Stimulated activated CD4-positive, alpha-beta T cell treated with anti-CD3 and anti-CD28 coated beads, Interleukin-1b, Interleukin-23, amount 100 ng/mL, for 4 hours (primary cell): ENCODE results near the gene SMIM44.
"Not testable (repeated sequence)": the region's sequence is repeated elsewhere in the genome, so short reads cannot be mapped to it uniquely, and the experiment has no call there.

Experiments used
- DNase-seq, 2 donors: peaks; one replicate each; pipeline ENCODE4 v3.0.0-alpha.2; 2020; ENCODE audit warnings: low read depth in 2 of 2

Gene SMIM44

GRCh38 chr19:3457528-3458228, 25.6 kb downstream of the SMIM44 start:
- DNase-seq: no peak

DNA sequence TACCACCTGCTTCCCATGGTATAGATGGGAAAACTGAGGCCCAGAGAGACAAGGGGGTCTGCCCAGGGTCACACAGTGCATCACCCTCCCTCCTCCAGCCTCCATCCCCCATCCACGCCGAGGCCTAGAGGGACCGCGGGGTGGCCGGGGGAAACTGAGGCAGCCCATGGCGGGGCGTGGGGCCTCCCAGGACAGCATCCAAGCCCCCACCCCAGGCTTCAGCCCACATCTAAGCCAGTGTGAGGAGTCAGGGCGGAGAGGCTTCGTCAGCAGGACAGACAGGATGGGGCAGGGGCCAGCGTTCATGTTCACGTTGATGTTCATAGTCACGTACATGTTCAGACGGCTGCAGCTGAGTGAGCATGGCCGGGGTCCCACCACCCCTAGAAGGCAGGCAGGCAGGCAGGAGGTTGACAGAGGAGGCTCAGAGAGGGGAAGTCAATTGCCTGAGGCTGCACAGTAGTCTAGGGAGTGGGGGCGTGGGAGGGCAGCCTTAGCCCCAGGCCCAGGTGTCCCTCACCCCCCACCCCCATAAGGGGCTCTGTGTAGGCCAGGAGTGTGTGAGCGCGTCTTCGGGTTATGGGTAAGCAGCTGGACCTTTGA, 26.2 kb downstream of the SMIM44 start:
- DNase-seq: no peak

GRCh38 chr19:3455960-3456601, 27.2 kb downstream of the SMIM44 start:
- no peak for DNase-seq

GRCh38 chr19:3455393-3455955, 27.8 kb downstream of the SMIM44 start:
- DNase-seq: no peak

DNA sequence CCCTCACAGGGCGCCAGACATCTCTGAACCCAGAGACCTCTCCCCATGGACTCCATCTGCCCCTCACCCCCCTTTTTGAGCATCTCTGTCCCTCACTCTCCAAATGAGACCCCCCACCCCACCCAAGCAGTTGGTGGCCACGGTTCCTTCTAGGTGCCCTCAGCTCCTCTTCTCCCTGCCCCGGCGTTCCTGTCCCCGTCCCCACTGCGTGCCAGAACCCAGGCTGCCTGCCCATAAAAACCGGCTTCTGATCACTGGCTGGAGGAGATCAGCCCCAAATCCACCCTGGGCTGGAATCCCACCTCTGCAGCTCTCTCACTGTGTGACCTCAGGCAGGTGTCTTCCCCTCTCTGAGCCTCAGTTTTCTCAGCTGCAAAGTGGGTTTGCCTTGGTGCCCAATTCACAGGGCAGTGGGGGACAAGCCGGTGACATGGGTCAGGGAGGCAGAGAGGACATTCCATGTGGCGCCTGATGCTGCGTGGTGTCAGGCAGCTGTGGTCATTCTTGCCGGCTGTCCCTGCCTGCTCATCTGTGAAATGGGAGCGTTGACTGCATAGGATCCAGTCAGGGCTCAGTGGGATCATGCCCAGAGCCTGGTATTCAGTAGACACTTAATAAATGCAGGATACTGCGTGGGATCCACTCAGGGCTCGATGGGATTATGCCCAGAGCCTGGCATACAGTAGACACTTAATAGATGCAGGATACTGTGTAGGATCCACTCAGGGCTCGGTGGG, 28.4 kb downstream of the SMIM44 start:
- DNase-seq: no peak

DNA sequence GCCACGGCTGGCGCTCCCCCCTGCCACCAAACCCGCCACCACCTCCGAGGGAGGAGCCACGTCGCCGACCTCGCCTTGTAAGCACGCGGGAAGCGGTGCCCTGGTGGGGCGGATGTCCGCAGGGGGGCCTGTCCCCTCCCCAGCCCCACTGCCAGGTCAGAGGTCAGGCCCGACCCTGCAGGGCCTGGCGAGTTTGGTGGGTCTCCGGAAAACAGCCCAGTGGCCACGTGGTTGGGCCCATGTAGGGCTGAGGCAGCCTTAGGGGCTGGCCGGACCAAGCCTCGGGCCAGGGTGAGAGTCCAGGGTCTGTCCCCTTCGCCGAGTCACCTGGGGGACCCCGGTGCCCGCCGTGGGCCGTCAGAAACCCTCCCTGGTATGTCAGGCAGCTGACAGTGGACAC, 29.4 kb downstream of the SMIM44 start:
- no peak for DNase-seq

DNA sequence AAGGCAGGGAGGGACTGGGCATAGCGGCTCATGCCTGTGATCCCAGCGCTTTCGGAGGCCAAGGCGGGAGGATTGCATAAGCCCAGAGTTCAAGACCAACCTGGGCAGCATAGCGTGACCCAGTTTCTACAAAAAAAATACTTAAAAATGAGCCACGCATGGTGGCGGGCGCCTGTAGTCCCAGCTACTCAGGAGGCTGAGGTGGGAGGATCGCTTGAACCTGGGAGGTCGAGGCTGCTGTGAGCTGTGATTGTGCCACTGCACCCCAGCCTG, 30.4 kb downstream of the SMIM44 start:
- not testable (repeated sequence) for DNase-seq

DNA sequence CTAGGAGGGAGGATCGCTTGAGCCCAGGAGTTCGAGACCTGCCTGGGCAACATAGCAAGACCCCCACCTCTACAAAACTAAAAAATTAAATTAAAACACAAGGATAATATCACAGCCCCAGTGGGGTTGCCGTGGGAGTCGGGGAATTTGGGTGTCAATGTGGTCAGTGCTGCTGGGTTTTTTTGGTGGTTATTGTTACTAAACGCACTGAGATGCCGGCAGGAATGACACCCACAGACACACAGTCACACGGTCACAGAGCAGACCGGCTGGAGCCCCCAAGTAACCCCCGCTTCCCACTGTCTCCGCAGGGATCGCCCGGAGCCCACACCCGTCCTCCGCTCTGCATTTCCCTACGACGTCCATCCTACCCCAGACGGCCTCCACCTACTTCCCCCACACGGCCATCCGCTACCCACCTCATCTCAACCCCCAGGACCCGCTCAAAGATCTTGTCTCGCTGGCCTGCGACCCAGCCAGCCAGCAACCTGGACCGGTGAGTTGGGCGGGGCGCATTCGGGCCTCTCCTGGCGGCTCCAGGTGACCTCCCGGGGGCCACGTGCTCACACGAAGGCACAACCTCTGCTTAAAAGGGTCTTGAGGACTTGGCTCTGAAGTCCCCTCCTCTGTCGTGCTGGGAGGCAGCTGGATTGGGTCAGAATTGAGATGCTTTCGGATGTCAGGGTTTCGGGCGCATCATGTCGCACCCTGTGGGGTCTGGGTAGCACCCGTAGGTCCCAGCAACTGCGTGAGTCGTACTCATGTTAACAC, 30.9 kb downstream of the SMIM44 start:
- DNase-seq: no peak

DNA sequence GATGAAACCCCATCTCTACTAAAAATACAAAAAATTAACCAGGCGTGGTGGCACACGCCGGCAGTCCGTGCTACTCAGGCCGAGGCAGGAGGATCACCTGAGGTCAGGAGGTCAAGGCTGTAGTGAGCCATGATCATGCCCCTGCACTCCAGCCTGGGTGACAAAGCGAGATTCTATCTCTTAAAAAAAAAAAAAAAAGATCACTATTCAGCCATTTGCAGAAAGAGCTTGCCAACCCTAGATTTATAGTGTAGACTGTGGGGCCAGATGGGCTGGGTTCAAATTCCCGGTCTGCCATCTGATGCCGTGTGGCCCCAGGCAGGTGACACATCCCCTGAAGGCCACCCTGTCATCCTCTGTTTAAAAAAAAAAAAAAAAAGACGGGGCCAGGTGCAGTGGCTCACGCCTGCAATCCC, 31.8 kb downstream of the SMIM44 start:
- no peak for DNase-seq

DNA sequence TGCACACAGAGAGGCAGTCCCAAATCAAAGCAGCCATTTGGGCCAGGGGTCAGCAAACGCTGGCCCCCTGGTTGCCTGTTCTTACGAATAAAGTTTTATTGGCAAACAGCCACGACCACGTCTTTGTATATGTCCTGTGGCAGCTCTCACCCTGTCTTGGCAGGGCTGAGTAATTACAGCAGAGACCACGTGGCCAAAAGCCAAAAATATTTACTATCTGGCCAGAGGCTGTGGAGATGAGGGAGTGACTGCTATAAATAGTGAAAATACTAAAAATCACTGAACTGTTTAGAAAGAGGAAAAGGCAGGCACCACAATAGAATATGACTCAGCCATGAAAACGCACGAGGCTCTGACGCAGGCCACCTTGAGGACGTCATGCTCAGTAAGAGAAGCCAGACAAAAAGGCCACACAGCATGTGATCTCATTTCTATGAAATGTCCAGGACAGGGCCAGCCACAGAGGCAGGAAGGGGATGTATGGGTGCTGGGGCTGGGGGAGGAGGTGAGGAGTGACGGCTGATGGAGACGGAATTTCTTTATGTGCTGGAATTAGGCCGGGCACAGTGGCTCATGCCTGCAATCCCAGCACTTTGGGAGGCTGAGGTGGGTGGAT, 32.3 kb downstream of the SMIM44 start:
- DNase-seq: no peak

- no peak for DNase-seq
These were observed 34.5 kb downstream of the SMIM44 start for GRCh38 chr19:3448616-3449334.

- DNase-seq: not testable (repeated sequence)
These were observed 36.6 kb downstream of the SMIM44 start for GRCh38 chr19:3446657-3447056.

DNA sequence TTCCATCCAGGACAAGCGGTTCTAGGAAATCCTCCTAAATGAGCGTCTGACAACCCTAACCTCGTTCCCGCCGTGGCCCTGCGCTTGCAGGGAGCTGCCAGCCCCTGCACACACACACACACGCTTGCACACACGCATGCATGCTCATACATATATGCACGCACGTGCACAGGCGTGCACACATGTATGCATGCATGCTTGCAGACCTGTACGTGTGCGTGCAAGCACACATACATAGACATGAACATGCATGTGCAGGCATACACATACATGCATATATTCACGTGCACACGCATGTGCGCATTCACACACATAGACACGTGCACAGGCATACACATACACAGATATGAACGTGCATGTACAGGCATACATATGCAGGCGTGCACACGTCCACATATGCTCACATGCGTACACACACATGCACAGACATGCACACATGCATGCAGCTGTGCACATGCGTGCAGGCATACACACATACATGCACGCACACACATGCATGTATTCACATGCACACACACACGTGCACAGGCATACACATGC, 38.5 kb downstream of the SMIM44 start:
- no peak for DNase-seq

DNA sequence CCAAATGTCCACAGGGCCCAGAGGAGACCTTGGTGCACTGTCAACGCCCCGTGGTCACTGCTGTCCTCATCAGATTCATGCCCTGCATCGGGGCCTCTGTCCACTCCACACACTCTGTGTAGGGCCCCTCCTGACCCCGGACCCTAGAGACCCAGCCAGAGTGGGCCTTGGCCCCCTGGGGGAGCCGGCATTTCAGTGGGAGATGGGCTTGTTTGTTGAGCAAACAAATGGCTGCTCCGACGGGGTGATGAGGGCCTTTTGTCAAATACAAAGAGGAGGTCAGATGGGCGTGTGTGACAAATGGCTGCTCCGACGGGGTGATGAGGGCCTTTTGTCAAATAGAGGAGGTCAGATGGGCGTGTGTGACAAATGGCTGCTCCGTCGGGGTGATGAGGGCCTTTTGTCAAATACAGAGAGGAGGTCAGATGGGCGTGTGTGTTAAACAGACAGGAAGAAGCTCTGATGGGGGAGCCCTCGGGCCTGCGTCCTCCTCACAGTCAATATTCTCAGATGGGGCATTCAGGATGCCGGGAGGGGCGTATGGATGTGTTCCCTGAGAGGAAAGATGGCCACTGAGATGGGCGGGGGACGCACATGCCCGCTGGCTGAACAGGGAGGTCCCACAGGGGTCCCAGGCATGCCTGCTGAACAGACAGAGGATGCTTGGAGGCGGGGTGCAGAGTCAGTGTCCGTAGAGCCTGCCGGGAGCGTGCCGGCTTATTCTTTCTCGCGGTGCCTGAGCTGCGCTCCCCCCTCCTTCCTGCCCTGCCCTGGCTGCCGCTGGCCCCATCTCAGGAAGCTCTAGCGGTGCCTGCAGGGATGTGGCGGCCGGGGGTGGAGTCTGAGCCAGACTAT, 39.2 kb downstream of the SMIM44 start:
- no peak for DNase-seq

DNA sequence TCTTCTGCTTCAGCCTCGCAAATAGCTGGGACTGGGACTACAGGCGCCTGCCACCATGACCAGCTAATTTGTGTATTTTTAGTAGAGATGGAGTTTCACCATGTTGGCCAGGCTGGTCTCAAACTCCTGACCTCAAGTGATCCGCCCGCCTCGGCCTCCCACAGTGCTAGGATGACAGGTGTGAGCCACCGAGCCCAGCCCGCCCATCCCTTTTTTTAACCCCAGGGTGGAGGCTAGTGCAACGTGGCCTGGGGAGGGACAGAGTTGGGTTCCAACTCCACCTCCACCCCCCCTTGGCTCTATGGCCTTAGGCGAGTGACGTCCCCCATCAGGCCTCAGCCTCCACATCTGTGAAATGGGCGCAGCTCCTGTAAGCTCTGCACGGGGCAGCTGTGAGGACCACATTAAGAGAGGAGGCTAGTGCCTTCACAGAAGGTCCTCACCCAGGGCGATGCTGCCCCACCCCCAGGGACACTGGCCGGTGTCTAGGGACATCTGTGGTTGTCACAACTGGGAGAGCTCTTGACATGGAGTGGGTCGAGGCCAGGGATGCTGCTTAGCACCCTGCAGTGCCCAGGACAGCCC, 40.7 kb downstream of the SMIM44 start:
- no peak for DNase-seq

DNA sequence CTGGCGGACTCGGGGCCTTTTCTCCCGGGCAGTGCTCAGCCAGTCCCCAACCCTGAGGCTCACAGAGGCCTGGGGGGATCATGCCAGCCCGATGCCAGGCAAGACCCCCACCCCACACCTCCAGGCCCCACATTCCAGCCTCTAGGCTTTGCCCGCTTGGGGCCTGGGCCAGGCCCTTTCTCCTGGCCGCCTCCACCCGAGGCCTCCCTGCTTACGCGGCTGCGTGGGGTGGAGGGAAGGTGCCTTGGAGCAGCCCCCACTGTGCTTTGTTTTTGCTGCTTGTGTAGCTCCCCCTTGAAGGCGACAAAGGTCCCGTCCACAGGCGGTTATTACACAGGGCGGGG, 41.3 kb downstream of the SMIM44 start:
- DNase-seq: no peak

DNA sequence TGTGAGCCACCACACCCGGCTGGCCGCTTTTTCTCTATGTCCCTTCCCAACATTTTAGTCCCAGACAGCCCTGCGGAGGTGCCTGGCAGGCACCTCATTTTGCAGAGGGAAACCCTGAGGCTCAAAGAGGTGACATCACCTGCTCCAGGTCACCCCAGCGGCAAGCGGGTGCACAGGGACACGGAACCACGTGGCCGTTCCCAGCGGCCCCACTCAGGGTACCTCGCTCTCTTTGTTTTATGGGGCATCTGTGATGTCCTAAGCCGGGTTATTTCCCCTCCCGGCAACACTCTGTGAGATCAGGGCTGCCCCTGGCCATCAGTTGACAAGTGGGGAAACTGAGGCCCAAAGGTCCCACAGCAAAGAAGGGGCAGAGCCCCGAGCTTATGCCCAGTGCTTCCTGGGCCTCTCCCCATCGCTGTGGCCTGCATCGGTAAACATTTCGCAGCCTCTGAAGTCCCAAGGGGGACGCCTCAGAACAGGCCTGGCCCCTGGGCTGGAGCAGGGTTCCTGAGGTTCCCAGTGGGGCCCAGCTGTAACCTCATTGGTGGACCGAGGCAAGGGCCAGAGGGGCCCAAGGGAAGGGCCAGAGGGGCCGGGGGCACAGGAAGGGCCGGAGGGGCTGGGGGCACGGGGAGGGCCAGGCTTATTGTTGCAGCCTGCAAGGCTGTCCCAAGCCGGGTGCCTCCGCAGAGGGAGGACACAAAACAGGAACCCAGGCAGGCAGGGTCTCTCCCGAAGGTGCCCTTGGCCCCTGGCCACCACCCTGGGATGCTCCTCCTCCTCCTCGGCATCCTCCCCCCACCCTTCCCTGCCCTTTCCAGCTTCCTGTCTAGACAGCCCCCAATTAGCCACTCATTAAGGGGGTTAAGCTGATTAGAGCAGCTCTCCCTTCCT, 41.9 kb downstream of the SMIM44 start:
- DNase-seq: no peak

DNA sequence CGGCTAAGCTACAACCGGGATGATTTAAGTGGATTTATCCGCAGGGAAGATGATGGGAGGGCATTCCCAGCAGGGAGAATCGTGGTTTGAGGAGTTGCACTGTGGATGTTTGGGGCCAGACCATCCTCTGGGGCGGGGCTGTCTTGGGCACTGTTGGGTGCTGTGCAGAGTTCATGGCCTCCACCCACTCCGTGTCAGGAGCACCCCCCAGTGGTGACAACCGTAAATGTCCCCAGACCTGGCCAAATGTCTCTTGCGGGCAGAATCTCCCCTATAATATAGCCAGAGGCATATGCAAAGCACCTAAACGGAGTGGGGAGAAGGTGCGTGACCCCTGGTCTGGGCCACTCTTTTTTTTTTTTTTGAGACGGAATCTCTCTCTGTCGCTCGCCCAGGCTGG, 43.2 kb downstream of the SMIM44 start:
- peak; percentile 41 to 45 for DNase-seq
